Right lobe of liver (tissue), 4 donors: Measurements from ENCODE around the gene PRPF39.

Experiments used
- POLR2A ChIP-seq: fragments of 450-650 bp; IDR thresholded peaks from one replicate; pipeline ENCODE4 v1.6.1; 2017; ENCODE audit warnings: antibody characterized with exemption, mild to moderate bottlenecking
- TF ChIP-seq, protein P1 (sequence below), 4 donors: fragments of 200-600 bp in 3 of 4; fragments of 450-650 bp in 1 of 4; IDR thresholded peaks; one replicate each; pipeline versions ENCODE4 v1.5.1 to v1.8.0; 2016 to 2022; ENCODE audit warnings: antibody characterized with exemption in 4 of 4, mild to moderate bottlenecking in 2 of 4
- donor health status: DM: no; HTN: no; CAD: no.
- donor health status: DM: no; HTN: no; CAD: no.
- donor health status: DM: no; HTN: yes; CAD: no.

DNA sequence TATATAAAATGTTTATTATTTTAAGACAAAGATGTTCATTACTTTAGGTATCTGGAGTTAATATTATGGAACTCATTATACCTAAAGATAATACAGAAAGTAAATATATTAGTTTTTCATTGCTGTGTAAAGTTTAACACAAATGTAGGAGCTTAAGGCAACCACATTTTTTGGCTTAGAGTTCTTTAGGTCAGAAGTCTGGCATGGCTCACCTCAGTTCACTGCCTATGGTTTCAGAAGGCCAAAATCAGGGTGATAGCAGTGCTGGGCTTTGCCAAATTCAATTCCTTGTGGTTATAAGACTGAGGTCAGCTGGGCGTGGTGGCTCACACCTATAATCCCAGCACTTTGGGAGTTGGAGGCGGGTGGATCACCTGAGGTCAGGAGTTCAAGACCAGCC lies 35.5 kb upstream of the PRPF39 start:
- no peak for TF ChIP-seq POLR2A
- TF ChIP-seq, protein P1, sequence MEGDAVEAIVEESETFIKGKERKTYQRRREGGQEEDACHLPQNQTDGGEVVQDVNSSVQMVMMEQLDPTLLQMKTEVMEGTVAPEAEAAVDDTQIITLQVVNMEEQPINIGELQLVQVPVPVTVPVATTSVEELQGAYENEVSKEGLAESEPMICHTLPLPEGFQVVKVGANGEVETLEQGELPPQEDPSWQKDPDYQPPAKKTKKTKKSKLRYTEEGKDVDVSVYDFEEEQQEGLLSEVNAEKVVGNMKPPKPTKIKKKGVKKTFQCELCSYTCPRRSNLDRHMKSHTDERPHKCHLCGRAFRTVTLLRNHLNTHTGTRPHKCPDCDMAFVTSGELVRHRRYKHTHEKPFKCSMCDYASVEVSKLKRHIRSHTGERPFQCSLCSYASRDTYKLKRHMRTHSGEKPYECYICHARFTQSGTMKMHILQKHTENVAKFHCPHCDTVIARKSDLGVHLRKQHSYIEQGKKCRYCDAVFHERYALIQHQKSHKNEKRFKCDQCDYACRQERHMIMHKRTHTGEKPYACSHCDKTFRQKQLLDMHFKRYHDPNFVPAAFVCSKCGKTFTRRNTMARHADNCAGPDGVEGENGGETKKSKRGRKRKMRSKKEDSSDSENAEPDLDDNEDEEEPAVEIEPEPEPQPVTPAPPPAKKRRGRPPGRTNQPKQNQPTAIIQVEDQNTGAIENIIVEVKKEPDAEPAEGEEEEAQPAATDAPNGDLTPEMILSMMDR (IDR thresholded peaks at IDR 0.05), result no peak
